ENCODE measurements around the gene GAS7.

DNA sequence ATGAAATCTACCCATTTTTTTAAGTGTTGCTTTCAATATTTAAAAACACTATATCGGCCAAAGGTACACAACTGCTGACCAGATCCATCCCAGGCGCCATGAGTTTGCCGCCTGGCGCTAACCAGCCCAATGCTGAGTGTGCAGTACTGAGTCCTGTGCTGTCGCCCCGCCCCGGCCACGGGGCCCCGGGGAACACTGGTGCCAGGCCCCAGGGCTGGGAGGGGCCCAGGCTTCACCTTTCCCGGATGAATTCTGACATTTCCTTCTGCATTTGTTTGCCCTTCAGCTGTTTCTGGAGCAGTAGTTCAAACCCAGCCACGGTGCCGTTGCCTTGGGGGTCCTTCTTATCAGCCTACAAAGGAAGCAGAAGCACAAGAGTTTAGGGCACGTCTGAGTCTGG is 255.5 kb downstream of the GAS7 start:
- TF ChIP-seq, protein P1, sequence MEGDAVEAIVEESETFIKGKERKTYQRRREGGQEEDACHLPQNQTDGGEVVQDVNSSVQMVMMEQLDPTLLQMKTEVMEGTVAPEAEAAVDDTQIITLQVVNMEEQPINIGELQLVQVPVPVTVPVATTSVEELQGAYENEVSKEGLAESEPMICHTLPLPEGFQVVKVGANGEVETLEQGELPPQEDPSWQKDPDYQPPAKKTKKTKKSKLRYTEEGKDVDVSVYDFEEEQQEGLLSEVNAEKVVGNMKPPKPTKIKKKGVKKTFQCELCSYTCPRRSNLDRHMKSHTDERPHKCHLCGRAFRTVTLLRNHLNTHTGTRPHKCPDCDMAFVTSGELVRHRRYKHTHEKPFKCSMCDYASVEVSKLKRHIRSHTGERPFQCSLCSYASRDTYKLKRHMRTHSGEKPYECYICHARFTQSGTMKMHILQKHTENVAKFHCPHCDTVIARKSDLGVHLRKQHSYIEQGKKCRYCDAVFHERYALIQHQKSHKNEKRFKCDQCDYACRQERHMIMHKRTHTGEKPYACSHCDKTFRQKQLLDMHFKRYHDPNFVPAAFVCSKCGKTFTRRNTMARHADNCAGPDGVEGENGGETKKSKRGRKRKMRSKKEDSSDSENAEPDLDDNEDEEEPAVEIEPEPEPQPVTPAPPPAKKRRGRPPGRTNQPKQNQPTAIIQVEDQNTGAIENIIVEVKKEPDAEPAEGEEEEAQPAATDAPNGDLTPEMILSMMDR (IDR thresholded peaks at IDR 0.05): no peak
- TF ChIP-seq POLR2A (IDR thresholded peaks at IDR 0.05): no peak
